ENCODE measurements around the gene BMI1.

The BMI1 gene

DNA sequence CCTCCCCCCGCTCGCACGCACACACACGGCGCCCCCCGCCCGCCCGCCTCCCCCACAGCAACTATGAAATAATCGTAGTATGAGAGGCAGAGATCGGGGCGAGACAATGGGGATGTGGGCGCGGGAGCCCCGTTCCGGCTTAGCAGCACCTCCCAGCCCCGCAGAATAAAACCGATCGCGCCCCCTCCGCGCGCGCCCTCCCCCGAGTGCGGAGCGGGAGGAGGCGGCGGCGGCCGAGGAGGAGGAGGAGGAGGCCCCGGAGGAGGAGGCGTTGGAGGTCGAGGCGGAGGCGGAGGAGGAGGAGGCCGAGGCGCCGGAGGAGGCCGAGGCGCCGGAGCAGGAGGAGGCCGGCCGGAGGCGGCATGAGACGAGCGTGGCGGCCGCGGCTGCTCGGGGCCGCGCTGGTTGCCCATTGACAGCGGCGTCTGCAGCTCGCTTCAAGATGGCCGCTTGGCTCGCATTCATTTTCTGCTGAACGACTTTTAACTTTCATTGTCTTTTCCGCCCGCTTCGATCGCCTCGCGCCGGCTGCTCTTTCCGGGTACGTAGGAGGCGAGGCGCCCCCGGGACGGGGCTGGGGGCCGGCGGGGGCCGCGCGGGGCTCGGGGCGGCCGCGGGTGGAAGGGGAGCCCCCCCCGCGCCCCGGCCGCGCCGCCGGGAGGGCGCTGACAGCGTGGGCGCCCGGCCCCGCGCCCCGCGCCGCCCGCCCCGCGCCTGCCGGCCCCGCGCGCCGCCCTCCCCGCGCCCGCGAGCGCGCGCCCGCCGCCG, 441 bp downstream of the BMI1 start:
- Histone ChIP-seq H3K36me3 (ENCODE audit: control insufficient read depth in 2 of 2, insufficient read depth in 1 of 2, low read length in 2 of 2) (peaks cover 0 to 2% of the 10 kb centered on the region in 2 experiments; a peak in 1 of 3 replicates), H3K9me3 (ENCODE audit: control insufficient read depth, insufficient read depth, low read depth, low read length) (no peaks in the 10 kb centered on the region), H3K4me3 (ENCODE audit: low read depth, low read length) (peak overlapping the region; percentile 81), H3K4me1 (ENCODE audit: control insufficient read depth, insufficient read depth, low read length) (peaks cover 24% of the 10 kb centered on the region), H3K27ac (ENCODE audit: extremely low read depth, low read depth, low read length) (peak overlapping the region; percentile 98)
- POLR2A ChIA-PET = no interaction called here
- CTCF ChIA-PET = interaction anchor here (1.0 kb wide), 1 partner anchor 108 kb away, joined by 5 read pairs; no protein-coding TSS in a partner anchor
- TF ChIP-seq, protein P1, sequence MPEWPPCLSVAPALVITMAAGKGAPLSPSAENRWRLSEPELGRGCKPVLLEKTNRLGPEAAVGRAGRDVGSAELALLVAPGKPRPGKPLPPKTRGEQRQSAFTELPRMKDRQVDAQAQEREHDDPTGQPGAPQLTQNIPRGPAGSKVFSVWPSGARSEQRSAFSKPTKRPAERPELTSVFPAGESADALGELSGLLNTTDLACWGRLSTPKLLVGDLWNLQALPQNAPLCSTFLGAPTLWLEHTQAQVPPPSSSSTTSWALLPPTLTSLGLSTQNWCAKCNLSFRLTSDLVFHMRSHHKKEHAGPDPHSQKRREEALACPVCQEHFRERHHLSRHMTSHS (tag by site-specific recombination; IDR thresholded peaks at IDR 0.05) = 0 out of 2 replicates have a peak, but pooled peaks have one; percentile 42
- TF ChIP-seq, protein P2, sequence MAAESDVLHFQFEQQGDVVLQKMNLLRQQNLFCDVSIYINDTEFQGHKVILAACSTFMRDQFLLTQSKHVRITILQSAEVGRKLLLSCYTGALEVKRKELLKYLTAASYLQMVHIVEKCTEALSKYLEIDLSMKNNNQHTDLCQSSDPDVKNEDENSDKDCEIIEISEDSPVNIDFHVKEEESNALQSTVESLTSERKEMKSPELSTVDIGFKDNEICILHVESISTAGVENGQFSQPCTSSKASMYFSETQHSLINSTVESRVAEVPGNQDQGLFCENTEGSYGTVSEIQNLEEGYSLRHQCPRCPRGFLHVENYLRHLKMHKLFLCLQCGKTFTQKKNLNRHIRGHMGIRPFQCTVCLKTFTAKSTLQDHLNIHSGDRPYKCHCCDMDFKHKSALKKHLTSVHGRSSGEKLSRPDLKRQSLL (tag by site-specific recombination; IDR thresholded peaks at IDR 0.05) = peak; percentile 91
- TF ChIP-seq ZNF157 (tag by site-specific recombination; IDR thresholded peaks at IDR 0.05) (no peak), ZNF561 (tag by site-specific recombination; IDR thresholded peaks at IDR 0.05; ENCODE audit: borderline replicate concordance) (peak; percentile 80), ZNF184 (tag by site-specific recombination; IDR thresholded peaks at IDR 0.05) (0 out of 2 replicates have a peak, but pooled peaks have one; percentile 31), ZNF114 (tag by site-specific recombination; IDR thresholded peaks at IDR 0.05) (no peak), ZNF121 (tag by site-specific recombination; IDR thresholded peaks at IDR 0.05) (peak; percentile 44; the same call in 1 of the 2 replicates), PRDM1 (tag by site-specific recombination; IDR thresholded peaks at IDR 0.05) (no peak), ZNF560 (tag by site-specific recombination; IDR thresholded peaks at IDR 0.05; ENCODE audit: borderline replicate concordance) (no peak), EGR2 (tag by site-specific recombination; IDR thresholded peaks at IDR 0.05; ENCODE audit: low read depth) (peak; percentile 96), MYNN (tag by site-specific recombination; IDR thresholded peaks at IDR 0.05; ENCODE audit: borderline replicate concordance) (no peak), ZNF501 (tag by site-specific recombination; IDR thresholded peaks at IDR 0.05) (peak; percentile 54; the same call in 1 of the 2 replicates), ZNF792 (tag by site-specific recombination; IDR thresholded peaks at IDR 0.05) (0 out of 2 replicates have a peak, but pooled peaks have one; percentile 22), ZBTB8A (tag by site-specific recombination; IDR thresholded peaks at IDR 0.05) (peak; percentile 94), ZNF133 (tag by site-specific recombination; IDR thresholded peaks at IDR 0.05) (no peak), ZNF404 (tag by site-specific recombination; IDR thresholded peaks at IDR 0.05) (no peak), ZBTB1 (tag by site-specific recombination; IDR thresholded peaks at IDR 0.05) (0 out of 2 replicates have a peak, but pooled peaks have one; percentile 52), GLIS1 (tag by site-specific recombination; IDR thresholded peaks at IDR 0.05) (peak; percentile 36; the same call in 1 of the 2 replicates), ZNF19 (tag by site-specific recombination; IDR thresholded peaks at IDR 0.05; ENCODE audit: low read depth) (no peak), ZNF677 (tag by site-specific recombination; IDR thresholded peaks at IDR 0.05) (no peak), ZNF391 (tag by site-specific recombination; IDR thresholded peaks at IDR 0.05; ENCODE audit: borderline replicate concordance, low read depth) (peak; percentile 50; the same call in 1 of the 2 replicates), ZNF76 (tag by site-specific recombination; IDR thresholded peaks at IDR 0.05; ENCODE audit: borderline replicate concordance, low read depth) (peak; percentile 44; the same call in 1 of the 2 replicates), KLF16 (tag by site-specific recombination; IDR thresholded peaks at IDR 0.05) (peak; percentile 80), ZNF266 (tag by site-specific recombination; IDR thresholded peaks at IDR 0.05; ENCODE audit: low read depth) (no peak)
- TF ChIP-seq, protein P3, sequence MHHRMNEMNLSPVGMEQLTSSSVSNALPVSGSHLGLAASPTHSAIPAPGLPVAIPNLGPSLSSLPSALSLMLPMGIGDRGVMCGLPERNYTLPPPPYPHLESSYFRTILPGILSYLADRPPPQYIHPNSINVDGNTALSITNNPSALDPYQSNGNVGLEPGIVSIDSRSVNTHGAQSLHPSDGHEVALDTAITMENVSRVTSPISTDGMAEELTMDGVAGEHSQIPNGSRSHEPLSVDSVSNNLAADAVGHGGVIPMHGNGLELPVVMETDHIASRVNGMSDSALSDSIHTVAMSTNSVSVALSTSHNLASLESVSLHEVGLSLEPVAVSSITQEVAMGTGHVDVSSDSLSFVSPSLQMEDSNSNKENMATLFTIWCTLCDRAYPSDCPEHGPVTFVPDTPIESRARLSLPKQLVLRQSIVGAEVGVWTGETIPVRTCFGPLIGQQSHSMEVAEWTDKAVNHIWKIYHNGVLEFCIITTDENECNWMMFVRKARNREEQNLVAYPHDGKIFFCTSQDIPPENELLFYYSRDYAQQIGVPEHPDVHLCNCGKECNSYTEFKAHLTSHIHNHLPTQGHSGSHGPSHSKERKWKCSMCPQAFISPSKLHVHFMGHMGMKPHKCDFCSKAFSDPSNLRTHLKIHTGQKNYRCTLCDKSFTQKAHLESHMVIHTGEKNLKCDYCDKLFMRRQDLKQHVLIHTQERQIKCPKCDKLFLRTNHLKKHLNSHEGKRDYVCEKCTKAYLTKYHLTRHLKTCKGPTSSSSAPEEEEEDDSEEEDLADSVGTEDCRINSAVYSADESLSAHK (tag by site-specific recombination; IDR thresholded peaks at IDR 0.05) = peak; percentile 53
- TF ChIP-seq, protein P4, sequence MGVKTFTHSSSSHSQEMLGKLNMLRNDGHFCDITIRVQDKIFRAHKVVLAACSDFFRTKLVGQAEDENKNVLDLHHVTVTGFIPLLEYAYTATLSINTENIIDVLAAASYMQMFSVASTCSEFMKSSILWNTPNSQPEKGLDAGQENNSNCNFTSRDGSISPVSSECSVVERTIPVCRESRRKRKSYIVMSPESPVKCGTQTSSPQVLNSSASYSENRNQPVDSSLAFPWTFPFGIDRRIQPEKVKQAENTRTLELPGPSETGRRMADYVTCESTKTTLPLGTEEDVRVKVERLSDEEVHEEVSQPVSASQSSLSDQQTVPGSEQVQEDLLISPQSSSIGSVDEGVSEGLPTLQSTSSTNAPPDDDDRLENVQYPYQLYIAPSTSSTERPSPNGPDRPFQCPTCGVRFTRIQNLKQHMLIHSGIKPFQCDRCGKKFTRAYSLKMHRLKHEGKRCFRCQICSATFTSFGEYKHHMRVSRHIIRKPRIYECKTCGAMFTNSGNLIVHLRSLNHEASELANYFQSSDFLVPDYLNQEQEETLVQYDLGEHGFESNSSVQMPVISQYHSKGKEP (tag by site-specific recombination; IDR thresholded peaks at IDR 0.05) = peak; percentile 28
- TF ChIP-seq, protein P5, sequence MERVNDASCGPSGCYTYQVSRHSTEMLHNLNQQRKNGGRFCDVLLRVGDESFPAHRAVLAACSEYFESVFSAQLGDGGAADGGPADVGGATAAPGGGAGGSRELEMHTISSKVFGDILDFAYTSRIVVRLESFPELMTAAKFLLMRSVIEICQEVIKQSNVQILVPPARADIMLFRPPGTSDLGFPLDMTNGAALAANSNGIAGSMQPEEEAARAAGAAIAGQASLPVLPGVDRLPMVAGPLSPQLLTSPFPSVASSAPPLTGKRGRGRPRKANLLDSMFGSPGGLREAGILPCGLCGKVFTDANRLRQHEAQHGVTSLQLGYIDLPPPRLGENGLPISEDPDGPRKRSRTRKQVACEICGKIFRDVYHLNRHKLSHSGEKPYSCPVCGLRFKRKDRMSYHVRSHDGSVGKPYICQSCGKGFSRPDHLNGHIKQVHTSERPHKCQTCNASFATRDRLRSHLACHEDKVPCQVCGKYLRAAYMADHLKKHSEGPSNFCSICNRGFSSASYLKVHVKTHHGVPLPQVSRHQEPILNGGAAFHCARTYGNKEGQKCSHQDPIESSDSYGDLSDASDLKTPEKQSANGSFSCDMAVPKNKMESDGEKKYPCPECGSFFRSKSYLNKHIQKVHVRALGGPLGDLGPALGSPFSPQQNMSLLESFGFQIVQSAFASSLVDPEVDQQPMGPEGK (tag by site-specific recombination; IDR thresholded peaks at IDR 0.05) = peak; percentile 83
- TF ChIP-seq, protein P6, sequence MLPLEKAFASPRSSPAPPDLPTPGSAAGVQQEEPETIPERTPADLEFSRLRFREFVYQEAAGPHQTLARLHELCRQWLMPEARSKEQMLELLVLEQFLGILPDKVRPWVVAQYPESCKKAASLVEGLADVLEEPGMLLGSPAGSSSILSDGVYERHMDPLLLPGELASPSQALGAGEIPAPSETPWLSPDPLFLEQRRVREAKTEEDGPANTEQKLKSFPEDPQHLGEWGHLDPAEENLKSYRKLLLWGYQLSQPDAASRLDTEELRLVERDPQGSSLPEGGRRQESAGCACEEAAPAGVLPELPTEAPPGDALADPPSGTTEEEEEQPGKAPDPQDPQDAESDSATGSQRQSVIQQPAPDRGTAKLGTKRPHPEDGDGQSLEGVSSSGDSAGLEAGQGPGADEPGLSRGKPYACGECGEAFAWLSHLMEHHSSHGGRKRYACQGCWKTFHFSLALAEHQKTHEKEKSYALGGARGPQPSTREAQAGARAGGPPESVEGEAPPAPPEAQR (tag by site-specific recombination; IDR thresholded peaks at IDR 0.05) = peak; percentile 58; the same call in 1 of the 2 replicates
